Measurements from ENCODE around the gene TPK1. TPM values are rescaled to one million over a fixed set of nuclear protein-coding genes. Genes with fewer than 3 reads are reported as not detected.

Gene TPK1
- total RNA-seq, 1 donor from 2014 or later, result 2.2 TPM

- Histone ChIP-seq H3K4me1 (ENCODE audit: insufficient read depth, low read length) (no peaks in the 10 kb centered on the region), H3K36me3 (ENCODE audit: insufficient read depth, low read length) (no peaks in the 10 kb centered on the region), H2AFZ (ENCODE audit: low read depth, low read length) (no peak overlapping the region), H3K27ac (ENCODE audit: low read depth, low read length) (no peak overlapping the region), H4K20me1 (ENCODE audit: insufficient read depth, low read length) (no peaks in the 10 kb centered on the region), H3K4me2 (ENCODE audit: low read length) (no peak overlapping the region), H3K27me3 (ENCODE audit: insufficient read depth, low read length) (no peaks in the 10 kb centered on the region), H3K9ac (ENCODE audit: low read length) (no peak overlapping the region), H3K4me3 (ENCODE audit: insufficient read depth, low read depth, low read length) (no peak overlapping the region), H3K79me2 (ENCODE audit: insufficient read depth, low read length) (no peaks in the 10 kb centered on the region), H3K9me3 (ENCODE audit: insufficient read depth, low read depth, low read length) (no peaks in the 10 kb centered on the region)
- Mint-ChIP-seq H3K4me1 (ENCODE audit: low read depth, unreplicated experiment) (no peaks in the 10 kb centered on the region), H3K36me3 (ENCODE audit: low read depth, unreplicated experiment) (no peaks in the 10 kb centered on the region), H3K27me3 (ENCODE audit: low read depth, unreplicated experiment) (no peaks in the 10 kb centered on the region), H3K4me3 (ENCODE audit: unreplicated experiment) (no peak overlapping the region), H3K27ac (ENCODE audit: unreplicated experiment) (no peak overlapping the region), H3K9me3 (ENCODE audit: unreplicated experiment) (no peaks in the 10 kb centered on the region)
- FAIRE-seq, result no peak
- no peak for DNase-seq (ENCODE audit: low read depth)
- TF ChIP-seq CTCF (IDR thresholded peaks at IDR 0.05; ENCODE audit: insufficient read depth, low read depth, low read length) (no peak), EZH2 (IDR thresholded peaks at IDR 0.05; ENCODE audit: insufficient read depth, low read length) (no peak)
Observed at GRCh38 chr7:144863320-144863647, 27.4 kb upstream of the TPK1 start.

- Mint-ChIP-seq H3K36me3 (ENCODE audit: low read depth, unreplicated experiment) (no peaks in the 10 kb centered on the region), H3K9me3 (ENCODE audit: unreplicated experiment) (no peaks in the 10 kb centered on the region), H3K27me3 (ENCODE audit: low read depth, unreplicated experiment) (no peaks in the 10 kb centered on the region), H3K4me1 (ENCODE audit: low read depth, unreplicated experiment) (no peaks in the 10 kb centered on the region), H3K27ac (ENCODE audit: unreplicated experiment) (no peak overlapping the region), H3K4me3 (ENCODE audit: unreplicated experiment) (no peak overlapping the region)
- no peak overlapping the region for H2AFZ ChIP-seq (ENCODE audit: low read depth, low read length)
- H3K4me3 ChIP-seq (ENCODE audit: insufficient read depth, low read depth, low read length), result no peak overlapping the region
- no peaks in the 10 kb centered on the region for H3K4me1 ChIP-seq (ENCODE audit: insufficient read depth, low read length)
- no peaks in the 10 kb centered on the region for H3K36me3 ChIP-seq (ENCODE audit: insufficient read depth, low read length)
- H3K9me3 ChIP-seq (ENCODE audit: insufficient read depth, low read depth, low read length), result no peaks in the 10 kb centered on the region
- H3K79me2 ChIP-seq (ENCODE audit: insufficient read depth, low read length), result no peaks in the 10 kb centered on the region
- H3K27me3 ChIP-seq (ENCODE audit: insufficient read depth, low read length), result no peaks in the 10 kb centered on the region
- H3K27ac ChIP-seq (ENCODE audit: low read depth, low read length), result no peak overlapping the region
- no peaks in the 10 kb centered on the region for H4K20me1 ChIP-seq (ENCODE audit: insufficient read depth, low read length)
- H3K9ac ChIP-seq (ENCODE audit: low read length), result no peak overlapping the region
- FAIRE-seq (no peak), DNase-seq (ENCODE audit: low read depth) (no peak)
- TF ChIP-seq CTCF (IDR thresholded peaks at IDR 0.05; ENCODE audit: insufficient read depth, low read depth, low read length), result no peak
- no peak for TF ChIP-seq EZH2 (IDR thresholded peaks at IDR 0.05; ENCODE audit: insufficient read depth, low read length)
- no peak overlapping the region for H3K4me2 ChIP-seq (ENCODE audit: low read length)
Observed at GRCh38 chr7:144862612-144863319, 26.9 kb upstream of the TPK1 start.

GRCh38 chr7:144859739-144860138 lies 23.9 kb upstream of the TPK1 start:
- H3K36me3 ChIP-seq (ENCODE audit: insufficient read depth, low read length), result no peaks in the 10 kb centered on the region
- Mint-ChIP-seq H3K27ac (ENCODE audit: unreplicated experiment) (no peak overlapping the region), H3K4me1 (ENCODE audit: low read depth, unreplicated experiment) (no peaks in the 10 kb centered on the region), H3K27me3 (ENCODE audit: low read depth, unreplicated experiment) (no peaks in the 10 kb centered on the region), H3K36me3 (ENCODE audit: low read depth, unreplicated experiment) (no peaks in the 10 kb centered on the region), H3K9me3 (ENCODE audit: unreplicated experiment) (no peaks in the 10 kb centered on the region), H3K4me3 (ENCODE audit: unreplicated experiment) (no peak overlapping the region)
- no peak overlapping the region for H3K9ac ChIP-seq (ENCODE audit: low read length)
- no peaks in the 10 kb centered on the region for H4K20me1 ChIP-seq (ENCODE audit: insufficient read depth, low read length)
- no peak overlapping the region for H3K27ac ChIP-seq (ENCODE audit: low read depth, low read length)
- no peak overlapping the region for H2AFZ ChIP-seq (ENCODE audit: low read depth, low read length)
- no peaks in the 10 kb centered on the region for H3K4me1 ChIP-seq (ENCODE audit: insufficient read depth, low read length)
- no peaks in the 10 kb centered on the region for H3K27me3 ChIP-seq (ENCODE audit: insufficient read depth, low read length)
- no peak overlapping the region for H3K4me2 ChIP-seq (ENCODE audit: low read length)
- no peak for DNase-seq (ENCODE audit: low read depth)
- no peak for FAIRE-seq
- no peaks in the 10 kb centered on the region for H3K79me2 ChIP-seq (ENCODE audit: insufficient read depth, low read length)
- H3K4me3 ChIP-seq (ENCODE audit: insufficient read depth, low read depth, low read length), result no peak overlapping the region
- H3K9me3 ChIP-seq (ENCODE audit: insufficient read depth, low read depth, low read length), result no peaks in the 10 kb centered on the region
- TF ChIP-seq EZH2 (IDR thresholded peaks at IDR 0.05; ENCODE audit: insufficient read depth, low read length), result no peak
- no peak for TF ChIP-seq CTCF (IDR thresholded peaks at IDR 0.05; ENCODE audit: insufficient read depth, low read depth, low read length)

Measured in astrocyte (in vitro differentiated cells and primary cell).